ENCODE measurements around the gene RIPOR3. TPM values are rescaled to one million over a fixed set of nuclear protein-coding genes. Genes with fewer than 3 reads are reported as not detected.
A peak's percentile ranks its signal among the peaks of the same experiment; 100 is the strongest.

The RIPOR3 gene
- total and polyA plus RNA-seq, 9 of the 15 experiments (the other 6 are each of a cell fraction or from before 2014, with no cell fraction given) = 3.3 to 62.7 (median 21.4) TPM

DNA sequence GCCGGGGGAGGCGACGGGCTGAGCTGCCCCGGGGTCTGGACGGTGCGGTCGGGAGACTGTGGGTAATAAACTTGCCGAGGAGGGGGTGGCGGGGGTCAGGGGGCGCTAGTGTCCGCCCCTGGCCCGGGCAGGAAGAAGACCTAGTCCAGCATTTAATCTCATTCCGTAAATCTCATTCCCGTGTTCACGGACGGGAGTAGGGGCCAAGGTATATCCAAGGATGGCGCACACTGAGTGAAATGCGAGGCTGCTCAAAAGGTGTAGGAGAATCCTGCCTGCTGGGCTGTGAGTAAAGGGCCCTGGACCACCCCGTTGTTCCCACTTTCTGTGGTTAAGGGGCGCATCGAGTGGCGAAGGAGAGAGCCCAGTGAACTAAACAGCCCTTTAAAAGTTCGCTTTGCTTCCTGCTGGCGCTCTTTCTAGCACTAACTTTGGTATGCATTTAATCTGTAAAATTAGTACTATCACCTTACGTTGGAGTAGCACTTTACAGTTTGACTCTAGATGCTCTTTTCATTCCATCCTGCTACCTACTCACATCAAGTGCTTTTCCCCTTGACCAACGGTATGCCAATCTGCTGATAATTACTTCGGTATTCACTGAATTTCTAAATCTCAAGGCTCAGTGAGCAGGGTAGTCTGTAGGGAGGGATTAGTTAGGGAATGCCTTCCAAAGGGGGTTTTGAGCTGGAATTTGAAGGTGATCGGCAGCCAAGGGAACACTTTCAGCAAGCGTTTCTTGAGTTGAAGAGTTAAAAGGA is 40.8 kb upstream of the RIPOR3 start (continued):
- TF ChIP-seq, protein P1, sequence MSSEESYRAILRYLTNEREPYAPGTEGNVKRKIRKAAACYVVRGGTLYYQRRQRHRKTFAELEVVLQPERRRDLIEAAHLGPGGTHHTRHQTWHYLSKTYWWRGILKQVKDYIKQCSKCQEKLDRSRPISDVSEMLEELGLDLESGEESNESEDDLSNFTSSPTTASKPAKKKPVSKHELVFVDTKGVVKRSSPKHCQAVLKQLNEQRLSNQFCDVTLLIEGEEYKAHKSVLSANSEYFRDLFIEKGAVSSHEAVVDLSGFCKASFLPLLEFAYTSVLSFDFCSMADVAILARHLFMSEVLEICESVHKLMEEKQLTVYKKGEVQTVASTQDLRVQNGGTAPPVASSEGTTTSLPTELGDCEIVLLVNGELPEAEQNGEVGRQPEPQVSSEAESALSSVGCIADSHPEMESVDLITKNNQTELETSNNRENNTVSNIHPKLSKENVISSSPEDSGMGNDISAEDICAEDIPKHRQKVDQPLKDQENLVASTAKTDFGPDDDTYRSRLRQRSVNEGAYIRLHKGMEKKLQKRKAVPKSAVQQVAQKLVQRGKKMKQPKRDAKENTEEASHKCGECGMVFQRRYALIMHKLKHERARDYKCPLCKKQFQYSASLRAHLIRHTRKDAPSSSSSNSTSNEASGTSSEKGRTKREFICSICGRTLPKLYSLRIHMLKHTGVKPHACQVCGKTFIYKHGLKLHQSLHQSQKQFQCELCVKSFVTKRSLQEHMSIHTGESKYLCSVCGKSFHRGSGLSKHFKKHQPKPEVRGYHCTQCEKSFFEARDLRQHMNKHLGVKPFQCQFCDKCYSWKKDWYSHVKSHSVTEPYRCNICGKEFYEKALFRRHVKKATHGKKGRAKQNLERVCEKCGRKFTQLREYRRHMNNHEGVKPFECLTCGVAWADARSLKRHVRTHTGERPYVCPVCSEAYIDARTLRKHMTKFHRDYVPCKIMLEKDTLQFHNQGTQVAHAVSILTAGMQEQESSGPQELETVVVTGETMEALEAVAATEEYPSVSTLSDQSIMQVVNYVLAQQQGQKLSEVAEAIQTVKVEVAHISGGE (CRISPR knock-in tag; IDR thresholded peaks at IDR 0.05) = peak in 1 of 3 experiments; percentile 77; a peak in 2 of 6 replicates
- TF ChIP-seq ZNF224 (CRISPR knock-in tag; IDR thresholded peaks at IDR 0.05) (no peak), HNRNPH1 (optimal IDR thresholded peaks at IDR 0.05; ENCODE audit: low read depth, low read length) (no peak), JUND (IDR thresholded peaks at IDR 0.05; ENCODE audit: borderline replicate concordance, low read depth, low read length) (no peak), JUND (tag; IDR thresholded peaks at IDR 0.05; ENCODE audit: borderline replicate concordance, low read depth, low read length) (no peak), ZNF324 (CRISPR knock-in tag; IDR thresholded peaks at IDR 0.05) (no peak), GABPB2 (CRISPR knock-in tag; conservative IDR thresholded peaks at IDR 0.05) (no peak), BRF2 (IDR thresholded peaks at IDR 0.05; ENCODE audit: borderline replicate concordance, insufficient read depth, insufficient read length) (no peak), BCOR (IDR thresholded peaks at IDR 0.05) (no peak), SIN3A (IDR thresholded peaks at IDR 0.05; ENCODE audit: borderline replicate concordance in 2 of 2, control insufficient read depth in 1 of 2, low read depth in 2 of 2, low read length in 2 of 2) (peak in 1 of 2 experiments; percentile 67; a peak in 1 of 4 replicates), NUFIP1 (IDR thresholded peaks at IDR 0.05; ENCODE audit: partially characterized antibody) (no peak)
- TF ChIP-seq, protein P2, sequence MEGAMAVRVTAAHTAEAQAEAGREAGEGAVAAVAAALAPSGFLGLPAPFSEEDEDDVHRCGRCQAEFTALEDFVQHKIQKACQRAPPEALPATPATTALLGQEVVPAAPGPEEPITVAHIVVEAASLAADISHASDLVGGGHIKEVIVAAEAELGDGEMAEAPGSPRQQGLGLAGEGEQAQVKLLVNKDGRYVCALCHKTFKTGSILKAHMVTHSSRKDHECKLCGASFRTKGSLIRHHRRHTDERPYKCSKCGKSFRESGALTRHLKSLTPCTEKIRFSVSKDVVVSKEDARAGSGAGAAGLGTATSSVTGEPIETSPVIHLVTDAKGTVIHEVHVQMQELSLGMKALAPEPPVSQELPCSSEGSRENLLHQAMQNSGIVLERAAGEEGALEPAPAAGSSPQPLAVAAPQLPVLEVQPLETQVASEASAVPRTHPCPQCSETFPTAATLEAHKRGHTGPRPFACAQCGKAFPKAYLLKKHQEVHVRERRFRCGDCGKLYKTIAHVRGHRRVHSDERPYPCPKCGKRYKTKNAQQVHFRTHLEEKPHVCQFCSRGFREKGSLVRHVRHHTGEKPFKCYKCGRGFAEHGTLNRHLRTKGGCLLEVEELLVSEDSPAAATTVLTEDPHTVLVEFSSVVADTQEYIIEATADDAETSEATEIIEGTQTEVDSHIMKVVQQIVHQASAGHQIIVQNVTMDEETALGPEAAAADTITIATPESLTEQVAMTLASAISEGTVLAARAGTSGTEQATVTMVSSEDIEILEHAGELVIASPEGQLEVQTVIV (CRISPR knock-in tag; IDR thresholded peaks at IDR 0.05; ENCODE audit: borderline replicate concordance) = no peak
- TF ChIP-seq, protein P3, sequence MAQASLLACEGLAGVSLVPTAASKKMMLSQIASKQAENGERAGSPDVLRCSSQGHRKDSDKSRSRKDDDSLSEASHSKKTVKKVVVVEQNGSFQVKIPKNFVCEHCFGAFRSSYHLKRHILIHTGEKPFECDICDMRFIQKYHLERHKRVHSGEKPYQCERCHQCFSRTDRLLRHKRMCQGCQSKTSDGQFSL (CRISPR knock-in tag; IDR thresholded peaks at IDR 0.05) = no peak
- TF ChIP-seq, protein P3 (tag; IDR thresholded peaks at IDR 0.05) = no peak
- TF ChIP-seq, protein P4, sequence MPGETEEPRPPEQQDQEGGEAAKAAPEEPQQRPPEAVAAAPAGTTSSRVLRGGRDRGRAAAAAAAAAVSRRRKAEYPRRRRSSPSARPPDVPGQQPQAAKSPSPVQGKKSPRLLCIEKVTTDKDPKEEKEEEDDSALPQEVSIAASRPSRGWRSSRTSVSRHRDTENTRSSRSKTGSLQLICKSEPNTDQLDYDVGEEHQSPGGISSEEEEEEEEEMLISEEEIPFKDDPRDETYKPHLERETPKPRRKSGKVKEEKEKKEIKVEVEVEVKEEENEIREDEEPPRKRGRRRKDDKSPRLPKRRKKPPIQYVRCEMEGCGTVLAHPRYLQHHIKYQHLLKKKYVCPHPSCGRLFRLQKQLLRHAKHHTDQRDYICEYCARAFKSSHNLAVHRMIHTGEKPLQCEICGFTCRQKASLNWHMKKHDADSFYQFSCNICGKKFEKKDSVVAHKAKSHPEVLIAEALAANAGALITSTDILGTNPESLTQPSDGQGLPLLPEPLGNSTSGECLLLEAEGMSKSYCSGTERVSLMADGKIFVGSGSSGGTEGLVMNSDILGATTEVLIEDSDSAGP (CRISPR knock-in tag; IDR thresholded peaks at IDR 0.05) = no peak

Measured in K562 (cell line).